HG03025 (cell line): ENCODE measurements around the gene KHDRBS1.
A peak's percentile ranks its signal among the peaks of the same experiment; 100 is the strongest.
"Not testable (repeated sequence)": the region's sequence is repeated elsewhere in the genome, so short reads cannot be mapped to it uniquely, and the experiment has no call there.

ENCODE experiments used
- ATAC-seq: cut with Tn5 transposase; IDR thresholded peaks from one replicate; pipeline ENCODE4 v1.9.1; 2021; ENCODE audit warnings: mild to moderate bottlenecking, moderate library complexity; ENCODE audit not compliant: unreplicated experiment, low FRiP score

The KHDRBS1 gene

GRCh38 chr1:32013386-32014198, at the start of gene KHDRBS1:
Gene KHDRBS1 (plus strand): TSS chr1:32013868. CDS start chr1:32013996, 128 bp downstream.
- ATAC-seq = peak; percentile 77

DNA sequence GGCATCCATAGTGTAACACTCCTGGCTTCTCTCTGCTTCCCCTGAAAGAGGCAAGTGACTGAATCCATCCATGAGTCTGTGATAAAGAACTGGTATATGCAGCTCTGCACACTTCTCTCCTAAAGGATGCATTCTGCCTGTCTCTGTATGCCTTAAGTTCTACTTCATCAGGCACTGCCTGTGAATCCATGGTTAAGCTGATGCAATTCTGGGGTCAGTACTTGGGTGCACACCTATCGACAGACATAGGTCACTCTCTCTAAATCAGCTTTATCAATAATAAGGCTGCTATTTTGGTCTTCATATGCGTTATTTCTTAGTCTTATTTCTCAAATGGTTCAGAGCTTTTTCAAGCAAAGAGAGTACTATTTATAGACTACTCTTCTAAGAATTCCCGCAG, 42.8 kb upstream of the KHDRBS1 start:
- ATAC-seq = no peak

DNA sequence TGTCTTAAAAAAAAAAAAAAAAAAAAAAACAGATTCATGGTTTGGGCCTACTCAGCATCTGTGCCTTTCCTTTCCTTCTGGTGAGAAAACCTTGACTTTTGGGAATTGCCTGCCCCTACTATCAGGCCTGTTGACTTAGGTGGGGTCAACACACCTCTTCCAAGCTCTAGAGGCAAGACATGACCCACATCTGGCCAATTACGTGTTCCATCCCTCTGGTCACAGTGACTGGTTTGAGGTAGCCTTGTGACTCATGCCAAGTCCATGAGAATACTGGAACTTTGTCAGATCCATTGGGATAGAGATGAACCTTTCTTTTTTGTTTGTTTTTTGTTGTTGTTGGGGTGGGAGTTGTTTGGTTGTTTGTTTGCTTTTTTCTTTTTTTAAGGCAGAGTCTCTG, 37.3 kb upstream of the KHDRBS1 start:
- ATAC-seq = no peak

- ATAC-seq = no peak
Measured at GRCh38 chr1:31977385-31978131, 36.1 kb upstream of the KHDRBS1 start.

DNA sequence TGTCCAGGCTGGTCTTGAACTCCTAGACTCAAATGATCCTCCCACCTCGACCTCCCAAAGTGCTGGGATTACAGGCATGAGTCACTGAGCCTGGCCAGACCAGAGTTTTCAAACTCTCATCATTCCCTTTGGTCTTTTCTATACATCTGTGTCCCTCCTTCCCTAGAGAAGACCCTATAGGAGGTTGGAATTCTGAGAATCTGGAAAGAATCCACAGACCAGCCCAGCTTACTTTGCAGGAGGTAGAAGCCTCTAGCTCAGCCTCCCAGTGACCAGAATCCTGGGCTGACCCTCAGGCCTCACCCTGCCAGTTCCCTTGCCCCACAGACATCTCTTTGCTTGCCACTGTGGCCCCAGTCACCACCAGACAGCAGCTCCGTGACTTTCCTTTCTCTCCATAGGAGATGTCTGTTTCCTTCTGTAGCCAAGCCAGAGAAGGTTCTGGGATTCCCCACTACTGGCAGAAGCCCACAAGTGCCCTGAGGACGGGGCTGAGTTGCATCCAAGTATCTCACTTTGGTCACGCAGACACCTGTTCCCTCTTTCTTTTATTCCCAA, 34.7 kb upstream of the KHDRBS1 start:
- no peak for ATAC-seq

GRCh38 chr1:31980835-31981455, 32.7 kb upstream of the KHDRBS1 start:
- no peak for ATAC-seq

- ATAC-seq = no peak
Measured at GRCh38 chr1:31981456-31981839, 32.2 kb upstream of the KHDRBS1 start.

GRCh38 chr1:31981972-31982371, 31.7 kb upstream of the KHDRBS1 start:
- ATAC-seq = no peak

DNA sequence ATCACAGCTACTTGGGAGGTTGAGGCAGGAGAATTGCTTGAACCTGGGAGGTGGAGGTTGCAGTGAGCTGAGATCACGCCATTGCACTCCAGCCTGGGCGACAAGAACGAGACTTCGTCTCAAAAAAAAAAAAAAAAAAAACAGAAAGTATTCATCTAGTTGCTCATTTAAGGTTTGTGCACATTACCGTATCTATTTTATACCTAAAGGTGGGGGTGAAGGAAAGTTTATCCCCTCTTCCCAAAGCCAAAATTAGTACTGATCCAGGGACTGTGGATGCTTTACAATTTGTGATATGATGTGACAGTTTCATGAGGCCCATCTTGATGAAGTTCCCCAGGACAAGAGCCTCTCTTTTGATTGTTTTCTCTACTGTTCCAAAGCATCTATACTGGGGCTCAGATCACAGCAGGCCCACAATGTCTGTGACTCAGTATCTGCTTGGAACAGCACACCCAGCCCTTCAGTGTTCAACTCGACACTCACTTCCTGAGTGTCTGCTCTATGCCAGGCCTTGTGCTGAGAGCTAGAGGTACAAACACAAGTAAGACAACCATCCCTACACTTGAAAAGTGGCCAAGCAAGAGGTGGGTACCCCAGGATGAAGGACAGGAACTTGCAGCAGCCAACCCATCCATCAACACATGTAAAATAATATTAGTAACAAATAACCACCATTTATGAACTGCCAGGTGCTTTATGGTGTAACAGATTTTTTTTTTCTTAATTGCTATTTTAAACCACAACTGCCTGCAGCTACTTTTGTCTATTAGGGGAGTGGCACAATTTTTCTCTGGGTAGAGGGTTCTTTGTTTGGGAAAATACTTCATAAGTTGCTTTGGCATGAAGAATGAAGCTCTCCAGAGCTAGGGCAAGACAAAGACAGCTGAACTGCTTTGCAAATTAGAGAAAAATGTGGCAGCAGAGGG, 29.0 kb upstream of the KHDRBS1 start:
- no peak for ATAC-seq

DNA sequence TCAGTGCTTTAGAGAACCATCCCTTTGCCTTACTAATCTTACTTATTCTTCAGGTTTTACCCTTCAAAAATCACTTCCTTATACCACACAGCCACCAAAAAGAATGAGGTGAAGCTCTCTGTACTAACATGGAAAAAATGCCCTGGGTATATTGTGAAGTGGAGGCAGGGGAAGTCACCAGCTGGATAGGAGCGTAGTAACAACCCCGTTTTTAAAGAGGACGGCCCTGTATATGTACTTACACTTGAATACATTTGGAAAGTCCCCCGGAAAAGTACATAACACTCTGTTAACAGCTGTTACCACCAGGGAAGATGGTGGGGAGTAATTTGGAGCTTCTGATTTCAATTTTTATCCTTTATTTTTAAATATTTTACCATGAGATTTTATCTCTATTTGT, 28.2 kb upstream of the KHDRBS1 start:
- no peak for ATAC-seq

DNA sequence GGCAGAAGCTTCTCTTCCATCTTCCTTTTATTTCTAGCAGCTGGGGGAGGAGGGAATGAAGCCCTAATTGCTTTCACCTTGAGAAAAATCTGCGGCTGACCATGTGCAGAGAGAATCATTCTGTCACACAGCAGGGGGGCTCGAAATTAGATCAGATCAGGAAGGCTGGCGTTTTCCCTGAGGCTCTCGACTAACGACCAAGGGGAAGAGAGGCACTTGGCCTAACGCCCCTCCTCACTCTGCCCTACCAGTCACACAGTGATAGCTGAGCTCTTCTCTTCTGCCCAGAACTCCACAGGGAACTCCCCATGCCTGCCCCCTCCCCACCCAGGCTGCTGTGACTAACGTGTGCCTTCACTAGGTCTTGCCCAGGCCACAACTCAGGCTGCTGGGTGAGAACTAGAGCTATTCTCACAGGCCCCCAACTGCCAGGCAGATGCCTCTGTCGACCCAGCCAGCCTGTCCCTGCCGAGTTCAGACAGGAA, 26.5 kb upstream of the KHDRBS1 start:
- no peak for ATAC-seq

- no peak for ATAC-seq
Measured at GRCh38 chr1:31989964-31990363, 23.7 kb upstream of the KHDRBS1 start.

- ATAC-seq = no peak
Measured at GRCh38 chr1:31991182-31991581, 22.5 kb upstream of the KHDRBS1 start.

DNA sequence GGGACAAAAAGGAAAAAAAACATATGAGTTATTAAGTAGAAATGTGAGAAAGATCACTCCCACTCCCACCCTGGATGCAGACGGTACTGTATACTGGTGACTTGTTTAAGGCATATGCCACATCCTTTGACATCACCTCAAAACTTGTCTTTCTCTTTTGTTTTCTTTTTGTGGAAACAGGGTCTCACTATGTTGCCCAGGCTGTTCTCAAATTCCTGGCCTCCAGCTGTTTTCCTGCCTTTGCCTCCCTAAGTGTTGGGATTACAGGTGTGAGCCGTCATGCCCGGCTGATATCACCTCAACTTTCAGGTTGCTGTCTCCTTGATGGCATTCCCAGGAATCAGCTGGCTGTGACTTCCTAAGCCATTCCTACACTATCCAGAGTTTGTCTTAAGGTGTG, 18.4 kb upstream of the KHDRBS1 start:
- ATAC-seq = no peak

- ATAC-seq = not testable (repeated sequence)
Measured at GRCh38 chr1:31996121-31996520, 17.5 kb upstream of the KHDRBS1 start.

GRCh38 chr1:32001863-32002262, 11.8 kb upstream of the KHDRBS1 start:
- no peak for ATAC-seq

GRCh38 chr1:32002285-32002684, 11.4 kb upstream of the KHDRBS1 start:
- not testable (repeated sequence) for ATAC-seq

GRCh38 chr1:32005522-32005921, 8.1 kb upstream of the KHDRBS1 start:
- no peak for ATAC-seq

- no peak for ATAC-seq
Measured at GRCh38 chr1:32007591-32007940, 6.1 kb upstream of the KHDRBS1 start.

- no peak for ATAC-seq
Measured at GRCh38 chr1:32010246-32010645, 3.4 kb upstream of the KHDRBS1 start.
